HG03521 (cell line): ENCODE data around the gene DPYSL4.
"Not testable (repeated sequence)": the region's sequence is repeated elsewhere in the genome, so short reads cannot be mapped to it uniquely, and the experiment has no call there.

Experiments
- ATAC-seq: cut with Tn5 transposase; IDR thresholded peaks from one replicate; pipeline ENCODE4 v1.9.1; 2021; ENCODE audit warnings: mild to moderate bottlenecking, moderate library complexity; ENCODE audit not compliant: unreplicated experiment

The DPYSL4 gene

GRCh38 chr10:132149271-132149670 lies 37.5 kb upstream of the DPYSL4 start:
- ATAC-seq, result no peak

- no peak for ATAC-seq
Observed at GRCh38 chr10:132149917-132150316, 36.8 kb upstream of the DPYSL4 start.

DNA sequence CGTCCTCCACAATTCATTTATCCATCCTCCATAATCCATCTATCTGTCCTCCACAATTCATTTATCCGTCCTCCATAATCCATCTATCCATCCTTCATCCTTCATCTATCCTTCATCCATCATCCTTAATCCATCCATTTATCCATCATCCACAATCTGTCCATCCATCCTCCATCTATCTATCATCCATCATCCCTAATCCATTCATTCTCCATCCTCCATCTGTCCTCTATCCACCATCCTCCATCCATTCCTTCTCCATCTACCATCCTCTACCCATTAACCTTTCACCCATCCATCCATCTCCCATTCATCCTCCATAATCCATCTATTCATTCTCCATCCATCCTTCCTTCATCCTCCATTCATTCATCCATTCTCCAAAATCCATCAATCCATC lies 36.0 kb upstream of the DPYSL4 start:
- no peak for ATAC-seq

- no peak for ATAC-seq
Observed at GRCh38 chr10:132151286-132151950, 35.3 kb upstream of the DPYSL4 start.

- ATAC-seq, result no peak
Observed at GRCh38 chr10:132151951-132152505, 34.7 kb upstream of the DPYSL4 start.

GRCh38 chr10:132152896-132153580 lies 33.7 kb upstream of the DPYSL4 start:
- ATAC-seq, result no peak

- ATAC-seq, result no peak
Observed at GRCh38 chr10:132153616-132154217, 33.0 kb upstream of the DPYSL4 start.

DNA sequence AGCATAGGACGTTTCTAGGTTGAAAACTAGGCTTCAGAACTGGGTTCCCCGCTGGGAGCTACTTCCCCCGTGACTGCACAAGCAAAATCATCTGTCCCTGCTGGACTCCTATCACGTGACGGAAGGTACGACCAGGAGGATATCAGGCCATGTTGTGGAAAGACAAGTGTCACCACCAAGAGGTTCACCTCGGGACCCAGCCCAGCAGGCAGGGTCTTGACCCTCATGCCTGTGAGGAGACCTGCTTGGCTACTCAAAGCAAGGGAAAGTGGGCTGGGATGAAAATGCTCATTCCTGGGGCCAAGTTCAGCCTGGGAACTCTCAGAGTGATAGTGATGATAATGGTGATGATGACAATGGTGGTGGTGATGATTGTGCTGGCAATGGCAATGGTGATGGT lies 32.3 kb upstream of the DPYSL4 start:
- ATAC-seq, result no peak

DNA sequence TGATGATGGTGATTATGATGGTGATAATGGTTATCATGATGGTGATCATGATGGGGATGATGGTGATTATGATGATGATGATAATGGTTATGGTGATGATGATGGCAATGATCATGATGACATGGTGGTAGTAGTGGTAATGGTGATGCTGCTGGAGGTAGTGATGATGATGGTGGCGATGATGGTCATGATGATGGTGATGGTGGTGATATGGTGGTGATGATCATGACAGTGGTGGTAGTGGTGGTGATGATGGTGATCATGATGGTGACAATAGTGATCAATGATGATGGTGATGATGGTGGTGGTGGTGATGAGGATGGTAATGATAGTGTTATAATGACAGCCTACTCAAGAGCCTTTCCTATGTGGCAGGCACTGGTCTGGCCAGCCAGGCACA lies 31.8 kb upstream of the DPYSL4 start:
- no peak for ATAC-seq

GRCh38 chr10:132155723-132156381 lies 30.9 kb upstream of the DPYSL4 start:
- ATAC-seq, result no peak

DNA sequence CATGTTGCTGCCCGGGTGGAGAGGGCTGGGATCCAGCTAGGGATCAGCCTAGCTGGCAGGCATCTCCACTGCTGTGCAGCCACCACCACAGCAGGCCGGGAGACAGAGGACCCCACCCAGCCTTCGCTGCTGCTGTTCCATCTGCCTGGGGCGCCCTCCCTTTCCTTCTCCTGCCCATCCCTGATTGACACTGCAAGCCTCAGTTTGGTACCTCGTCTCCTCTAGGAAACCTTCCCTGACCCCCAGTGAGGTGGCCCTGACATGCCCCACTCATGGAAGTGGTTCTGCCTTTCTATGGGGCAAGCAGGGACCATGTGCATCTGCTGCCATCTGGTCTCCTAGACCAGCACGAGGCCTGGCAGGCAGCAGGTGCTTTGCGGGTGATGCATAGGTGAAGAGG lies 30.4 kb upstream of the DPYSL4 start:
- ATAC-seq, result no peak

- no peak for ATAC-seq
Observed at GRCh38 chr10:132157101-132157500, 29.6 kb upstream of the DPYSL4 start.

- no peak for ATAC-seq
Observed at GRCh38 chr10:132158122-132158741, 28.5 kb upstream of the DPYSL4 start.

GRCh38 chr10:132158823-132159222 lies 27.9 kb upstream of the DPYSL4 start:
- ATAC-seq, result no peak

- not testable (repeated sequence) for ATAC-seq
Observed at GRCh38 chr10:132159302-132160230, 27.2 kb upstream of the DPYSL4 start.

GRCh38 chr10:132160231-132160630 lies 26.5 kb upstream of the DPYSL4 start:
- not testable (repeated sequence) for ATAC-seq

- ATAC-seq, result not testable (repeated sequence)
Observed at GRCh38 chr10:132160834-132161622, 25.7 kb upstream of the DPYSL4 start.

- no peak for ATAC-seq
Observed at GRCh38 chr10:132162021-132162531, 24.7 kb upstream of the DPYSL4 start.
